AG10803 (cell line): ENCODE data around the gene GNAI1.
A peak's percentile ranks its signal among the peaks of the same experiment; 100 is the strongest.

Experiments
- DNase-seq: peaks from one replicate; pipeline ENCODE4 v3.0.0; 2010; ENCODE audit warnings: low read depth
- H3K4me3 ChIP-seq: 2 replicates; pipeline ENCODE4 v1.5.1; 2011; ENCODE audit warnings: mild to moderate bottlenecking, low read length, control low read depth
- TF ChIP-seq, protein P1 (sequence below): conservative IDR thresholded peaks from 2 replicates; pipeline ENCODE4 v1.5.1; 2011; ENCODE audit warnings: mild to moderate bottlenecking, low read length, control low read depth, inconsistent platforms

The GNAI1 gene

GRCh38 chr7:80244206-80244916 is 109.7 kb downstream of the GNAI1 start:
- H3K4me3 ChIP-seq: no peak overlapping the region
- peak; percentile 24 for DNase-seq
- TF ChIP-seq, protein P1, sequence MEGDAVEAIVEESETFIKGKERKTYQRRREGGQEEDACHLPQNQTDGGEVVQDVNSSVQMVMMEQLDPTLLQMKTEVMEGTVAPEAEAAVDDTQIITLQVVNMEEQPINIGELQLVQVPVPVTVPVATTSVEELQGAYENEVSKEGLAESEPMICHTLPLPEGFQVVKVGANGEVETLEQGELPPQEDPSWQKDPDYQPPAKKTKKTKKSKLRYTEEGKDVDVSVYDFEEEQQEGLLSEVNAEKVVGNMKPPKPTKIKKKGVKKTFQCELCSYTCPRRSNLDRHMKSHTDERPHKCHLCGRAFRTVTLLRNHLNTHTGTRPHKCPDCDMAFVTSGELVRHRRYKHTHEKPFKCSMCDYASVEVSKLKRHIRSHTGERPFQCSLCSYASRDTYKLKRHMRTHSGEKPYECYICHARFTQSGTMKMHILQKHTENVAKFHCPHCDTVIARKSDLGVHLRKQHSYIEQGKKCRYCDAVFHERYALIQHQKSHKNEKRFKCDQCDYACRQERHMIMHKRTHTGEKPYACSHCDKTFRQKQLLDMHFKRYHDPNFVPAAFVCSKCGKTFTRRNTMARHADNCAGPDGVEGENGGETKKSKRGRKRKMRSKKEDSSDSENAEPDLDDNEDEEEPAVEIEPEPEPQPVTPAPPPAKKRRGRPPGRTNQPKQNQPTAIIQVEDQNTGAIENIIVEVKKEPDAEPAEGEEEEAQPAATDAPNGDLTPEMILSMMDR: no peak

- H3K4me3 ChIP-seq: no peak overlapping the region
- TF ChIP-seq, protein P1: no peak
- peak; percentile 88 for DNase-seq
These were observed 112.5 kb downstream of the GNAI1 start for GRCh38 chr7:80247144-80247543.

- H3K4me3 ChIP-seq: no peak overlapping the region
These were observed 113.3 kb downstream of the GNAI1 start for GRCh38 chr7:80247891-80248290.

DNA sequence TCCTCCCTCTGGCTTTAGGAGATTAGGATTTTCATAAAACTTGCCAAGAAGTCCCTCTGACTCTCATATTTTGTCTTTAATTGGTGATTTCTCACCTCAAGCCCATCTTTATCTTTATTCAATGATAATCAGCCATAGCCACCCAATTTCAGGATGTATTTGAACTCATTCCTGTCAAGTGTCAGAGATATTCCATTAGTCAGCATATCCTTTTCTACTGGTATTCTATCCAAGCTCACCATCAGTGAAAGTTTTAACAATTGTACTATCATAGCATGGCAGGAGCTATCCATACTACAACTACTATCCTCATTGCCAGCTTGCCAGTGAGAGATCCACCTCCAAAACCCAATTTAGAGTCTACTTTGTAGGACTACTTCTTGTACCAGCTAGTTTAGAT is 114.6 kb downstream of the GNAI1 start:
- no peak for DNase-seq
- no peak overlapping the region for H3K4me3 ChIP-seq
- TF ChIP-seq, protein P1: no peak

More at GRCh38 chr7:80247891-80248290, 113.3 kb downstream of the GNAI1 start:
- TF ChIP-seq, protein P1: no peak
- DNase-seq: no peak

GRCh38 chr7:80249619-80250295 is 115.1 kb downstream of the GNAI1 start:
- TF ChIP-seq, protein P1: no peak
- no peak overlapping the region for H3K4me3 ChIP-seq
- peak; percentile 54 for DNase-seq

DNA sequence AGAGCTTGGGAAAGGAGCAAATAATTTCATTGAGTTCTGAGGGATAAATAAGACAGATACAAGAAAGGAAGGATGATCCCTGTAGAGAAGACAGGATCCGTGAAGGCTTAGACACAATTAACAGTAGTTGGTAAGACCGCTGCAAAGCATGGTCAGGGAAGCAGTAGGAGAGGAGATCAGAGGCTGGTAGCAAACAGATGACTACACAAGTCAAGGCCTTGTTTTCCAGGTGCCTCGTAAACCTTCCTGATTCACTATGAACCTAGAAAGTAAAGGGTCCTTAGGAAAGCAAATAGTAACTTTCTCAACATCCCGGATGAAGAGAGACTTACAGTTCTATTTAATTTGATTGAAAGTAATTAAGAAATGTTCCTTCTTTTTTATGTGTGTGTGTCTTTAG is 118.6 kb downstream of the GNAI1 start:
- DNase-seq: no peak
- TF ChIP-seq, protein P1: no peak
- no peak overlapping the region for H3K4me3 ChIP-seq

GRCh38 chr7:80253653-80254052 is 119.0 kb downstream of the GNAI1 start:
- TF ChIP-seq, protein P1: no peak
- H3K4me3 ChIP-seq: no peak overlapping the region
- DNase-seq: no peak
